Calu3 (cell line): ENCODE measurements around the gene KRTAP10-6. TPM values are rescaled to one million over a fixed set of nuclear protein-coding genes. Genes with fewer than 3 reads are reported as not detected.

Source experiments
- BruUV-seq: library from RNA; stranded (reverse); fragments of 400-500 nt; replicated peaks from 2 replicates; lab custom pipeline; 2021; lab: Mats Ljungman, UMichigan
- CTCF ChIA-PET: fragments of 300-600 bp; sonication (Branson Sonifier 250); formaldehyde crosslinking; loops from one replicate; lab custom pipeline; 2022; ENCODE audit warnings: antibody characterized with exemption; lab: Charles Lee
- DNase-seq: peaks from one replicate; pipeline ENCODE4 v3.0.0; 2022
- H3K27ac Mint-ChIP-seq: one replicate; pipeline ENCODE4 v1.8.0; 2022; ENCODE audit warnings: mixed read lengths; ENCODE audit not compliant: unreplicated experiment
- H3K27me3 Mint-ChIP-seq: one replicate; pipeline ENCODE4 v1.8.0; 2022; ENCODE audit warnings: mixed read lengths; ENCODE audit not compliant: unreplicated experiment
- H3K36me3 Mint-ChIP-seq: one replicate; pipeline ENCODE4 v1.8.0; 2022; ENCODE audit warnings: mild to moderate bottlenecking, moderate library complexity, mixed read lengths; ENCODE audit not compliant: insufficient read depth, unreplicated experiment
- H3K4me1 Mint-ChIP-seq: one replicate; pipeline ENCODE4 v1.8.0; 2022; ENCODE audit warnings: mild to moderate bottlenecking, low read depth, mixed read lengths; ENCODE audit not compliant: unreplicated experiment
- H3K4me3 Mint-ChIP-seq: one replicate; pipeline ENCODE4 v1.8.0; 2022; ENCODE audit warnings: mild to moderate bottlenecking, low read depth, moderate library complexity, mixed read lengths; ENCODE audit not compliant: unreplicated experiment
- H3K9me3 Mint-ChIP-seq: one replicate; pipeline ENCODE4 v1.8.0; 2022; ENCODE audit warnings: low read depth, mixed read lengths; ENCODE audit not compliant: unreplicated experiment
- CTCF ChIP-seq: fragments of 200-600 bp; IDR thresholded peaks from one replicate; pipeline ENCODE4 v1.8.0; 2022; ENCODE audit warnings: antibody characterized with exemption; ENCODE audit not compliant: unreplicated experiment
- intact Hi-C: fragments of 100-400 bp; cut with micrococcal nuclease; formaldehyde crosslinking; loops from one replicate; pipeline ENCODE4 v1.10.0; 2022; ENCODE audit not compliant: unreplicated experiment
- total RNA-seq: library from RNA; stranded (reverse); gene quantifications from 2 replicates; pipeline ENCODE4 v1.2.3, GENCODE V29; 2022

KRTAP10-6 gene
- total RNA-seq, 1 experiment from 2014 or later = not detected

- no TSS peak for BruUV-seq
- Mint-ChIP-seq H3K4me3 (no peak overlapping the region), H3K4me1 (no peaks in the 10 kb centered on the region), H3K9me3 (no peaks in the 10 kb centered on the region), H3K36me3 (peaks cover 5% of the 10 kb centered on the region), H3K27me3 (peaks cover 82% of the 10 kb centered on the region), H3K27ac (no peak overlapping the region)
- DNase-seq = no peak
- no peak for TF ChIP-seq CTCF
- intact Hi-C loops = no loop called here
- CTCF ChIA-PET = no interaction called here
These were observed 2.6 kb downstream of the KRTAP10-6 start for GRCh38 chr21:44589586-44590305.

- peaks cover 5% of the 10 kb centered on the region for H3K36me3 Mint-ChIP-seq
- intact Hi-C loops = no loop called here
- H3K27ac Mint-ChIP-seq = no peak overlapping the region
- H3K4me3 Mint-ChIP-seq = no peak overlapping the region
- H3K4me1 Mint-ChIP-seq = no peaks in the 10 kb centered on the region
- BruUV-seq = no TSS peak
- TF ChIP-seq CTCF = no peak
- DNase-seq = no peak
- H3K9me3 Mint-ChIP-seq = no peaks in the 10 kb centered on the region
- CTCF ChIA-PET = no interaction called here
- peaks cover 82% of the 10 kb centered on the region for H3K27me3 Mint-ChIP-seq
These were observed 3.2 kb downstream of the KRTAP10-6 start for GRCh38 chr21:44589094-44589493.

DNA sequence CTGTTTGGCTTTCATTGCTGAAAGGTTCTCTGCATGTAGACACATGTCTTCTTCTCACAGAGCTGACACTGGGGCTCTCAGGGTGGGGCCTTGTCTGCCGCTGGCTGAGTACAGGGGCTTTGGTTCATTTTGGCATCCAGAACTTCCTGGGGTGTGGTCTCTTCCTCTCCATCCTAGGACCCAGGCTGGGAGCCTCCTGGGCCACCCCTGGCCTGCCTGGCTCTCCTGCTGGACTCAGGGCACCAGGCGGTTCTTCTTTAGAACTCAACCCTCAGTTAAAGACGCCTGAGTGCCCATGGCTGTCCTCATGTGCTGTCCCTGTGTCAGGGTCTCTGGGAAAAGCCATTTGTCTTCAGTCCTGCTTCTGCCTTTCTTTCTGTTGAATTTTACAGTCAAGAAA, 6.4 kb downstream of the KRTAP10-6 start:
- H3K27me3 Mint-ChIP-seq = peaks cover 83% of the 10 kb centered on the region
- no peak overlapping the region for H3K27ac Mint-ChIP-seq
- TF ChIP-seq CTCF = no peak
- no peaks in the 10 kb centered on the region for H3K4me1 Mint-ChIP-seq
- no peak overlapping the region for H3K4me3 Mint-ChIP-seq
- CTCF ChIA-PET = no interaction called here
- no peak for DNase-seq
- H3K36me3 Mint-ChIP-seq = no peaks in the 10 kb centered on the region
- intact Hi-C loops = no loop called here
- peaks cover 11% of the 10 kb centered on the region for H3K9me3 Mint-ChIP-seq
- no TSS peak for BruUV-seq

GRCh38 chr21:44583800-44584147, 8.5 kb downstream of the KRTAP10-6 start:
- Mint-ChIP-seq H3K36me3 (no peaks in the 10 kb centered on the region), H3K9me3 (peaks cover 11% of the 10 kb centered on the region), H3K4me1 (peaks cover 8% of the 10 kb centered on the region), H3K4me3 (no peak overlapping the region), H3K27me3 (peaks cover 85% of the 10 kb centered on the region), H3K27ac (no peak overlapping the region)
- DNase-seq = no peak
- CTCF ChIA-PET = no interaction called here
- TF ChIP-seq CTCF = no peak
- intact Hi-C loops = no loop called here
- BruUV-seq = no TSS peak
